SJSA1 (cell line): ENCODE measurements around the gene AGAP6. TPM values are rescaled to one million over a fixed set of nuclear protein-coding genes. Genes with fewer than 3 reads are reported as not detected.
"Not testable (repeated sequence)": the region's sequence is repeated elsewhere in the genome, so short reads cannot be mapped to it uniquely, and the experiment has no call there.

Experiments
- DNase-seq, 2 experiments: peaks; one replicate each; pipeline ENCODE4 v3.0.0-alpha.2; 2015 to 2020; ENCODE audit warnings: low spot score in 2 of 2, low read depth in 1 of 2
- H3K27ac ChIP-seq: fragments of 250-450 bp; sonication (Bioruptor Pico); 2 replicates; pipeline ENCODE4 v1.5.1; 2020; ENCODE audit warnings: mild to moderate bottlenecking, moderate library complexity
- H3K27me3 ChIP-seq: fragments of 250-450 bp; sonication (Bioruptor Pico); replicated peaks from 2 replicates; pipeline ENCODE4 v1.5.1; 2020; ENCODE audit warnings: mild to moderate bottlenecking, moderate library complexity
- H3K36me3 ChIP-seq: fragments of 250-450 bp; sonication (Bioruptor Pico); 2 replicates; pipeline ENCODE4 v1.5.1; 2020; ENCODE audit warnings: mild to moderate bottlenecking
- H3K4me1 ChIP-seq: fragments of 250-450 bp; sonication (Bioruptor Pico); replicated peaks from 2 replicates; pipeline ENCODE4 v1.6.1; 2021; ENCODE audit warnings: mild to moderate bottlenecking
- H3K4me3 ChIP-seq: fragments of 250-450 bp; sonication (Bioruptor Pico); 2 replicates; pipeline ENCODE4 v1.5.1; 2020; ENCODE audit warnings: mild to moderate bottlenecking
- H3K9me3 ChIP-seq: fragments of 250-450 bp; sonication (Bioruptor Pico); replicated peaks from 2 replicates; pipeline ENCODE4 v1.5.1; 2020; ENCODE audit warnings: mild to moderate bottlenecking
- total RNA-seq: library from RNA; depleted of rRNA; stranded (reverse); fragments of >200 nt; shearing (Covaris generic); gene quantifications from 2 replicates; pipeline ENCODE4 v1.2.3, GENCODE V29; 2014

Gene AGAP6
- total RNA-seq, 1 experiment from 2014 or later: 5.0 TPM

DNA sequence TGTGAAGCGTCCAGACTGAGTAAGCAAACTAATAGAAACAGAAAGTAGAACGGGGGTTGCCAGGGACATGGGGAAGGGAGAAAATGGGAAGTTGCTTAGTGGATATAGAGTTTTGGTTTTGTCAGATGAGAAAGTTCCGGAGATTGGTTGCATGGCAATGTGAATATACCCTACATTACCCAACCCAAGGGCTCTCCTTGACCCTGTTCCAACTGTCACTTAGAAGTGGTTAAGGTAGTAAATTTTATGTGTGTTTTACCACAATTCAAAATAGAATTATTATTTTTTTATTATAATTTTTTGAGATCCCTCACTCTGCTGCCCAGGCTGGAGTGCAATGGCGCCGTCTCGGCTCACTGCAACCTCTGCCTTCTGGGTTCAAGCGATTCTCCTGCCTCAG is 25.8 kb downstream of the AGAP6 start:
- H3K9me3 ChIP-seq, DNase-seq, H3K27ac ChIP-seq, H3K4me1 ChIP-seq, H3K27me3 ChIP-seq, H3K36me3 ChIP-seq, H3K4me3 ChIP-seq: not testable (repeated sequence)

DNA sequence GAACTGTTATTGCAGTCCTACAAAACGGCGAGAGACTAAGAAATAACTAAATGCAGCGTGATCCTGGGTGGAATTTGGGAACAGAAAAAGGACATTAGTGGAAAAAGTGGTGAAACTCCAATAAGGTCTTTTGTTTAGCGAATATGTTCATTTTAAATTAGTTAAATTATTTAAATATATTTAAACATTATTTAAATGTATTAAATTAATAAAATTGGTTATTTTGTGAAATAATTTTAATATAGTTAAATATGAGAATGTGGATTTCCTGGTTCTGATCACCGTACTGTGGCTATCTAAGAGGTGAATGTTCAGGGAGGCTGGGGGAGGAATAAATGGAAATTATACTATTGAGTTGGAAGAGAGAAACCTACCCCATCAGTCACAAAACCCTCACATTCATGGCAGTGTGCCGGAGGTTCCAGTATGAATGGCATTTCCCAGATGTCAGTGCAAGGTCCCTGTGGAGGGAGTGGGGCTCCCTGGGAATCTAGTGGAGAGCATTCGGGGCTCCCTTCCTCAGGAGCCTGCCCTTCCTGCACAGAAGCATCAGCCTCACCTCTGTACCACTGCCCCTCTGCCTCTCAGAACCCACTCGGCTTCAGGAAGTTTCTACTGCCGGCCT is 27.5 kb downstream of the AGAP6 start:
- H3K36me3 ChIP-seq, H3K9me3 ChIP-seq, H3K4me1 ChIP-seq, H3K4me3 ChIP-seq, DNase-seq, H3K27ac ChIP-seq, H3K27me3 ChIP-seq: not testable (repeated sequence)

DNA sequence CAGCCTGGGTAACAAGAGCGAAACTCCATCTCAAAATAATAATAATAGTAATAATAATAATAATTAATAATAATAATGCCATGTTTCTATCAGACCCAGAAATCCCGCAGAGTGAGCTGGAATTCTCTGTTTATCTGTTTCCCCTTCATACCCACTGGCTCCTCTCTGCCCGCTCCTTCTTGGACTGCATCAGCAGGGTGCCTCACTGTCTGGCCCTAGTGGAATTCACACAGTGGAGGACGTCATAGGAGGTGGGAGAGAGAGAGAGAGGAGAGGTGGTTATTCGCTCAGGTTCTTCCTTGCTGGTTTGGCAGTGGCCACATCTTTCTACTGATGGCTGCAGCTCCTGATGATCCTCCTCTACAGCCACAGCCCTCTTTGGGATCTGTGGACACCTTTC is 28.7 kb downstream of the AGAP6 start:
- not testable (repeated sequence) for H3K27me3 ChIP-seq, H3K4me3 ChIP-seq, DNase-seq, H3K36me3 ChIP-seq, H3K27ac ChIP-seq, H3K4me1 ChIP-seq, H3K9me3 ChIP-seq

DNA sequence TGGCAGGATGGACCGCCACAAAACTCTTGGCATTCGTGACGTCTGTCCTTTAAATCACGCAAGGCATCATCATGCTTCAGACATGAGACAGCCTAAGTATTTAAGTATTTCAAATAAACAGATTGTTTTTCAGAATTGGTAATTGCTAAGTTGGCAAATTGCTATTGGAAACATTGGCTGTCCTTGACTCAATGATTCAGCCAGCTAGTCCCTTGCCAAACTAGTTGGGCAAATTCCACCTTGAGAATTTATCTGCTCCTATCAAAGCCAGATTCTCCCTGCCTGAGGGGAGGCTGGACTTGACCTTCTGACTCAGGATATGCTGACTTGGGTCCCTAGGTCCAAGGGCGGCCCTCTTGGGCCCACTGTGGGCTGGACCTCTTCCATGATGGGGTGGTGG is 29.4 kb downstream of the AGAP6 start:
- not testable (repeated sequence) for H3K27ac ChIP-seq, H3K36me3 ChIP-seq, H3K9me3 ChIP-seq, H3K4me3 ChIP-seq, H3K4me1 ChIP-seq, DNase-seq, H3K27me3 ChIP-seq

DNA sequence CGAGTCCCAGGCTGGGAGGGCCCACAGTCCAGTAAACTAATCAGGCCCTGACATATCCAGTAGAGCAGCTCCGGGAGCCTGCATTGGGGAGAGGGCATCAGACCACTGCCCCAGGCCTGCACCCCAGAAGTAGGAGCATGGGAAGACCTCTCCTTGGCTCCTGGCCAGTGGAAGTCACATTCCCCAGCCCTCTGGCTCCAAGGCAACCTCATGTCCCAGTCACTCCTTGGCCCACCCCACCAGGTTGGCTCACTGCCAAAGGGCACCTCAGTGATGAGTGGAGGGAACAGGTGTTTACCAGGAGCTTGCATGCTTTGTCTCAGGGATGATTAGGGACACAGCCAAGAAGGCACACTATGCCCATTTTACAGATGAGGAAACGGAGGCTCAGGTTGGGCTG is 31.1 kb downstream of the AGAP6 start:
- not testable (repeated sequence) for H3K27me3 ChIP-seq, DNase-seq, H3K9me3 ChIP-seq, H3K27ac ChIP-seq, H3K4me1 ChIP-seq, H3K36me3 ChIP-seq, H3K4me3 ChIP-seq

DNA sequence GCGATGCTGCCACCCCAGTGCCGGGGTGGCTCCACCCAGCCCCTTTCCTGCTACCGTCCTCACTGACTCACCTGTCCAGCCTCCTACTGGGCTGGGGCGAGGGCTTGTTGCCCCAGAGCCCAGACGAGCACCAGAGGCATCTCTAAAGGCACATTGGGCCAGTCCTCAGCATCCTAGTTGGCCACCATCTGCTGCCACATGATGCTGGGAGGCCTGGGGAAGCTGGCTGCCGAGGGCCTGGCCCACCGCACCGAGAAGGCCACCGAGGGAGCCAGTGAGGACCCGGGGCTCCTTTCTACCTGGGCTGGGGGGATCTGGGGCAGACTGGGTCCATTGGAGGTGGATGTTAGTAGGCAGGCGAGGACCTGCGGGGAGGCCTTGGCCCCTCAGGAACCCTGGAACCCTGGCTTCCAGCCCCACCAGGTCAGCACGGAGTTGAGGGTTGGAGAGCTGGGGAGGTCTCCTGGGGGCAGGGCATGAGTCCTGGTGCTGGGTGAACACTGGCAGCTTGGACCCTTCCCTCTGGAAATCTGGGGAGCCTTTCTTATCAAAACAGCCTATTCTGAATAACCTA is 32.3 kb downstream of the AGAP6 start:
- not testable (repeated sequence) for H3K27me3 ChIP-seq

DNA sequence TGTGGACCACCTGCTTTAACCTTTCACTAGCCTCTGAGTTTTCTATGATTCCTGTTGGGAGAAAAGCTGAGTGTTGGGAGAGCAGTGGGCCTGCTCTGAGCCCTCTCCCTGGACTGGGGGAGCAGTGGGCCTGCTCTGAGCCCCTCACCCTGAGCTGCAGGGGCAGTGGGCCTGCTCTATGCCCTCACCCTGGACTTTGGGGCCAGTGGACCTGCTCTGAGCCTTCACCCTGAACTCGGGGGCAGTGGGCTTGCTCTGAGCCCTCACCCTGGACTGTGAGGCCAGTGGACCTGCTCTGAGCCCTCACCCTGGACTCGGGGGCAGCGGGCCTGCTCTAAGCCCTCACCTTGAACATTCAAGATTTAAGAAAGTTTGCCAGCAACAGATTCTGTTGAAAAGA is 33.4 kb downstream of the AGAP6 start:
- Histone ChIP-seq H3K4me3 (no peak overlapping the region), H3K27ac (no peak overlapping the region), H3K9me3 (no peaks in the 10 kb centered on the region), H3K36me3 (no peaks in the 10 kb centered on the region), H3K27me3 (no peaks in the 10 kb centered on the region), H3K4me1 (no peaks in the 10 kb centered on the region)
- no peak for DNase-seq

More for the DNA sequence above, 32.3 kb downstream of the AGAP6 start:
- DNase-seq, H3K36me3 ChIP-seq, H3K27ac ChIP-seq, H3K4me3 ChIP-seq, H3K4me1 ChIP-seq, H3K9me3 ChIP-seq: not testable (repeated sequence)

DNA sequence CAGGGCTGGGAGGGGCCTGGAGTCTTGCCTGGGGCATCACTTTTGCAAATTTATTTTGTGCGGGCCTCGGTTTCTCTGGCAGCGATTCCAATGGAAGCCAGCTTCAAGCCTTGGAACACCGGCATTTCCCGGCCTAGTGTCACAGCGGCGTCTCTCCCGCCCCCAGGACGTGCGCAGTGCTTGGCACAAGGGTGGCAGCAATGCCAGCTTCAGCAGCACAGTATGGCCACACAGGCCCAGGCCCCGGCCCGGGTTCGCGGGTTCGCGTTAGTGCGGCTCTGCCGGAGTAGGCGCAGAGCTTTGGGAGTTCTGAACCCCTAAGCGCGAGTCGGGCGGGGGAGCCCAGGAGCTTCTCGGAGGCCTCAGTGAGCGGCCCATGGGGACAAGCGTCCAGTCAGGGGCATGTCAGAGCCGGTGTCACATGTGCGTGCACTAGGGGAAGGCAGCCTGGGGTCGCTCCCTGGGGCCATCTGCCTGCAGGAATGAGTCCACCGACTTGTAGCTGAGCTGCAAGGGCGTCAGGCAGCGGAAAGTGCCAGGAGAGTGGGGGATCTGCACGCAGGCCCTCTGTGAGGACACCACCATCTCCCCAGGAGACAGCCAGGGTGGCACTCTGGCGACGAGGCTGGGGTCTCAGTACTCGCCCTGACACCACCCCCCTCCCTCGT is 36.6 kb downstream of the AGAP6 start:
- H3K27me3 ChIP-seq, H3K4me1 ChIP-seq, H3K9me3 ChIP-seq, DNase-seq, H3K27ac ChIP-seq, H3K36me3 ChIP-seq, H3K4me3 ChIP-seq: not testable (repeated sequence)

DNA sequence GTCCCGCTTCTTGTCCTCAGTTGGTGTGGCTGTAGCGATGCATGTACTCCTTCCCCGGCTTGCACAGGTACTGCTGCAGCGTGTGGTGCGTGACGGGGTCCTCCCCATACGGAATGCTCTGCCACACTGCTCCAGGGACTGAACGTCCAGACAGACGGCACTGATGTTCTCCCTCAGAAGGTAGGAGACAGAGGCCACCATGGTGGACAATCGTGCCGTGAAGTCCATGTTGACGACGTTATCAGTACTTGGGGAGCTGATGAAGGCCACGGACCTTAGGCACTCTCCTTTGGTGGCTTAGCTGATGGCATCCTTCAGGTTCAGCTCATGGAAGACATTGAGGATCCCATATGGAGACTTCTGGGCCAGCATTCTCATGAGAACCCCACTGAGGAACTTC is 37.4 kb downstream of the AGAP6 start:
- H3K9me3 ChIP-seq: no peaks in the 10 kb centered on the region
- no peak overlapping the region for H3K4me3 ChIP-seq
- H3K27me3 ChIP-seq: no peaks in the 10 kb centered on the region; the same call in 1 of the 2 replicates
- DNase-seq: no peak
- H3K27ac ChIP-seq: no peak overlapping the region
- H3K4me1 ChIP-seq: no peaks in the 10 kb centered on the region
- H3K36me3 ChIP-seq: no peaks in the 10 kb centered on the region

DNA sequence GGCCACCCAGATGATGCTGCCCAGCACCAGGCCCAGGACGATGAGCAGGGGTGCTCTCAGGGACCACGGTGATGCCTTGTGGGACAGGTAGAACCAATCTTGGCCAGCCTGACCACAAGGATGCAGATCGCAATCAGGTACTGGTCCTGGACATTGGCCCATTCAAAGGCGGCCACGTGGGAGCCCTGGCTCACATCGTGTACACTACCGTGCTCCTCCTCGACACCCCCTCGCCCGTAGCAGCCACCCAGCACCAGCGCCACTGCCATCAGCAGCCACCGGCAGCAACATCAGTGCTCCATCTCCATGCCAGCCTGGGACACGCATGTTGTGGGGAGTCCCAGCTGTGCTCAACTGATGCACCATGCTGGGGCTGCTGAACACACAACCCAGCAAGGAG is 39.0 kb downstream of the AGAP6 start:
- Histone ChIP-seq H3K4me1 (no peaks in the 10 kb centered on the region), H3K36me3 (no peaks in the 10 kb centered on the region), H3K27ac (no peak overlapping the region), H3K4me3 (no peak overlapping the region), H3K9me3 (no peaks in the 10 kb centered on the region), H3K27me3 (no peaks in the 10 kb centered on the region; the same call in 1 of the 2 replicates)
- DNase-seq: no peak

DNA sequence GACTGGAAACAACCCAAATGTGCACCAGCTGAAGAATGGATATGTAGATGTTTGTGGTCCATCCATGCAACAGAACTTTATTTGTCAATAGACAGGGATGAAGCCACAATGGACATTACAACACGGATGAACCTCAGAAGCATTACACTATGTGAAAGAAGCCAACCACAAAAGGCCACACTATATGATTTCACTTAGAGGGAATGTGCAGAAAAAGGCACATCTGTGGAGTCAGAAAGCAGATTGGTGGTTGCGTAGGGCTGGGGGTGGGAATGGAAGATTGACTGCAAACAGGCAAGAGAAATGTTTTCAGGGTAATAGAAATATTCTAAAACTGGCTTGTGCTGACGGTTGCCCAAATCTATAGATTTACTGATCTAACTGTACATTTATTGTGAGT is 45.3 kb downstream of the AGAP6 start:
- peaks cover 5% of the 10 kb centered on the region for H3K4me1 ChIP-seq

DNA sequence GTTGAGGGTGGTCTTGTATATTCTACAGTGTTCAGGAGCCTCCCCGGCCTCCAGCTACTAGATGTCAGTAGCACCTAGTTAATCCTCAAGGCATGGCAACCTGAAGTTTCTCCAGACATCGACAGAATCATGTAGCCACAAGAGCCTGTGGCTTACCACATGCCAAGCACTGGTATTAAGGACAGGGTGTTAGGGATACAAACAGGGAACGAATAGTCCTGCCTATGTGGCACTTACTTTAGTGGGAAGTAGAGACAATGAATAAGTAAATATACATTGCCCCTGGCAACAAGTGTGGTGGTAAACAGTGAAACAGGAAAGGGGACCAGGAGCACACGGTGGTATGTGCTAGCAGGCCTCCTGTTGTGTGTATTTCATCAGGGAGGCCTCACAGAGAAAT is 47.1 kb downstream of the AGAP6 start:
- not testable (repeated sequence) for H3K4me1 ChIP-seq, H3K27me3 ChIP-seq

More for the DNA sequence above, 45.3 kb downstream of the AGAP6 start:
- DNase-seq: peak in 1 of 2 experiments; percentile 5
- no peaks in the 10 kb centered on the region; the same call in 1 of the 2 replicates for H3K27me3 ChIP-seq
- no peak overlapping the region for H3K4me3 ChIP-seq
- no peaks in the 10 kb centered on the region for H3K36me3 ChIP-seq
- no peaks in the 10 kb centered on the region for H3K9me3 ChIP-seq
- H3K27ac ChIP-seq: no peak overlapping the region

DNA sequence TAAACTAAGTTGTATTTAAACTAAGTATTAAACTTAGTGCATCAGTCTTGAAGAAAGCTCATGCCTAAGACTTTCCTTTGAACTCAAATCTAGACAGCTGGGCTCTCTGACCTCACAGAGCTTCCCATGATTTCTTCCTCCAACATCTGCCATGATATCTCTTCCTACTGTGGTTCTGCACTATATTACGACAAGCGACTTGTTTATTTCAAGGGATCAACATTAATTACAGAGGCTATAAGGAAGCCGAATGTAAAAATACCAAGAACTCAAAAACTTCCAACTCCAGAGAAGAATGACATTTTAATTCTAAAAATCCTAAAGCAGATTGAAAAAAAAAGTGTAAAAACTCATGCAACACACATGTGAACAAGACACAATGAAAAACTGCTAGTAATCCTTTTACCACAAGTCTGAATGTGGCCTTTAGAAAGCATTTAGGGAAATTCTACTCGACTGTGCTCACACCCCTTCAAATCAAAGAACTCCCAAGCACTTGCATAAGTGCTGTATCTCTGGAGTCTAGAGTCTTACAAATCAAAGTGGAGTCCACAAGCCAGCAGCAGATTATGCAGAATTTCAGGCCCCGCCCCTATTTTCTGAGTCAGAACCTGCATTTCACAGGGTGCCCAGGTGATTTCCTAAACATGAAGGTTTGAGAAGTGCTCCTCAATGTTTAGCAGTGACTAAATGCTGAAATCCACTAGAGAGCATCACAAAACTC is 56.9 kb downstream of the AGAP6 start:
- Histone ChIP-seq H3K4me3 (no peak overlapping the region), H3K27me3 (no peaks in the 10 kb centered on the region), H3K9me3 (no peaks in the 10 kb centered on the region), H3K27ac (no peak overlapping the region), H3K36me3 (no peaks in the 10 kb centered on the region), H3K4me1 (no peaks in the 10 kb centered on the region; the same call in 1 of the 2 replicates)
- no peak for DNase-seq

More for the DNA sequence above, 47.1 kb downstream of the AGAP6 start:
- not testable (repeated sequence) for H3K4me3 ChIP-seq, H3K36me3 ChIP-seq, H3K9me3 ChIP-seq
- peak overlapping the region; percentile 10; the same call in 1 of the 2 replicates for H3K27ac ChIP-seq
- DNase-seq: peak; percentile 76 to 79

DNA sequence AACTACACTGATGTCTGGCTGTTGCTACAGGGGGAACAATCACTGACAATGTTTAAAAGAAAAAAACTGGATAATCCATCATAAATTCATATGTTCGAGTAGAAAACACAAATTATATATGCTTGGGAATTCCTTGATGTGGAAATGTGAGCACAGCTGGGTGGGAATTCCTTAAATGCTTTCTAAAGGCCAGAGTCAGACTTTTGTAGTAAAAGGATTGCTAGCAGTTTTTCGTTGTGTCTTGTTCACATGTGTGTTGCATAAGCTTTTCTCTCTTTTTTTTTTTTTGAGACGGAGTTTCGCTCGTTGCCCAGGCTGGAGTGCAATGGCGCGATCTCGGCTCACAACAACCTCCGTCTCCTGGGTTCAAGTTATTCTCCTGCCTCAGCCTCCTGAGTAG is 58.3 kb downstream of the AGAP6 start:
- not testable (repeated sequence) for H3K4me1 ChIP-seq, H3K36me3 ChIP-seq, H3K27ac ChIP-seq, H3K9me3 ChIP-seq, H3K4me3 ChIP-seq, H3K27me3 ChIP-seq
- DNase-seq: peak in 1 of 2 experiments; percentile 3
